Gastroesophageal sphincter (tissue), 4 donors: ENCODE data around the gene P2RX4. TPM values are rescaled to one million over a fixed set of nuclear protein-coding genes. Genes with fewer than 3 reads are reported as not detected.

Experiments
- ATAC-seq: fragments of 150-250 bp; one replicate; pipeline ENCODE4 v1.9.1; 2016; ENCODE audit warnings: mild to moderate bottlenecking, moderate library complexity
- H3K27ac ChIP-seq, 4 donors: fragments of 200-600 bp; sonication (generic) in 3 of 4; 1 replicate in 3 of 4; 2 replicates in 1 of 4; pipeline ENCODE4 v1.5.1; 2016 to 2019
- H3K27me3 ChIP-seq: fragments of 200-600 bp; sonication (generic); one replicate; pipeline ENCODE4 v1.5.1; 2019
- H3K36me3 ChIP-seq, 2 donors: fragments of 200-600 bp; sonication (generic); one replicate each; pipeline ENCODE4 v1.5.1; 2019; ENCODE audit warnings: control low read depth in 1 of 2
- H3K4me1 ChIP-seq, 3 donors: fragments of 200-600 bp; sonication (generic); 1 replicate in 2 of 3; 2 replicates in 1 of 3; pipeline ENCODE4 v1.5.1; 2016 to 2019; ENCODE audit warnings: control low read depth in 2 of 3
- H3K4me3 ChIP-seq, 2 donors: fragments of 200-600 bp; sonication (generic); one replicate each; pipeline ENCODE4 v1.5.1; 2019; ENCODE audit warnings: mild to moderate bottlenecking in 1 of 2, moderate library complexity in 1 of 2
- H3K9me3 ChIP-seq, 3 donors: fragments of 200-600 bp; sonication (generic); one replicate each; pipeline ENCODE4 v1.5.1; 2017 to 2019; ENCODE audit warnings: control low read depth in 2 of 3
- CTCF ChIP-seq, 4 experiments: fragments of 200-600 bp in 2 of 4; fragments of 450-650 bp in 2 of 4; sonication (generic) in 1 of 4; IDR thresholded peaks; one replicate each; pipeline ENCODE4 v1.5.1; 2017 to 2019; ENCODE audit warnings: antibody characterized with exemption in 4 of 4, mild to moderate bottlenecking in 2 of 4, moderate library complexity in 2 of 4
- EP300 ChIP-seq: sonication (generic); formaldehyde crosslinking; IDR thresholded peaks from one replicate; pipeline ENCODE4 v1.6.1; 2017; ENCODE audit warnings: antibody characterized with exemption, mild to moderate bottlenecking
- POLR2A ChIP-seq, 2 donors: fragments of 450-650 bp; IDR thresholded peaks; one replicate each; pipeline ENCODE4 v1.6.1; 2017; ENCODE audit warnings: antibody characterized with exemption in 2 of 2, mild to moderate bottlenecking in 2 of 2, moderate library complexity in 1 of 2
- POLR2AphosphoS5 ChIP-seq: sonication (generic); formaldehyde crosslinking; IDR thresholded peaks from one replicate; pipeline ENCODE4 v1.6.1; 2017; ENCODE audit warnings: antibody characterized with exemption
- WGBS, 2 donors: methylation state at CpG; one replicate each; pipeline ENCODE4 v1.1.5; 2018; ENCODE audit warnings: low coverage in 1 of 2; 5-methylcytosine and 5-hydroxymethylcytosine counted together
- total RNA-seq, 4 donors: library from RNA; depleted of rRNA; stranded (reverse); fragments of >200 nt; gene quantifications; one replicate each; pipeline ENCODE4 v1.1.0, GENCODE V29; 2016

Gene P2RX4
- total RNA-seq, 4 donors from 2014 or later: 15.1 to 32.8 (median 31.0) TPM

- no peaks in the 10 kb centered on the region for H3K4me1 ChIP-seq
- no peaks in the 10 kb centered on the region for H3K27me3 ChIP-seq
- peaks cover 0 to 62% of the 10 kb centered on the region in 2 donors for H3K36me3 ChIP-seq
- ATAC-seq: no peak
- no peak overlapping the region for H3K4me3 ChIP-seq
- TF ChIP-seq CTCF (IDR thresholded peaks at IDR 0.05): no peak
- no peak for TF ChIP-seq POLR2AphosphoS5
- TF ChIP-seq EP300: no peak
- no peak for TF ChIP-seq POLR2A (IDR thresholded peaks at IDR 0.05)
- no peaks in the 10 kb centered on the region for H3K9me3 ChIP-seq
- WGBS, 2 donors: 88% methylated on average over 1 of the region's 1 CpG; no CpG with 5 or more reads in 1 of the 2 donors
- no peak overlapping the region for H3K27ac ChIP-seq
Measured at GRCh38 chr12:121166356-121166755, 43.6 kb upstream of the P2RX4 start.

DNA sequence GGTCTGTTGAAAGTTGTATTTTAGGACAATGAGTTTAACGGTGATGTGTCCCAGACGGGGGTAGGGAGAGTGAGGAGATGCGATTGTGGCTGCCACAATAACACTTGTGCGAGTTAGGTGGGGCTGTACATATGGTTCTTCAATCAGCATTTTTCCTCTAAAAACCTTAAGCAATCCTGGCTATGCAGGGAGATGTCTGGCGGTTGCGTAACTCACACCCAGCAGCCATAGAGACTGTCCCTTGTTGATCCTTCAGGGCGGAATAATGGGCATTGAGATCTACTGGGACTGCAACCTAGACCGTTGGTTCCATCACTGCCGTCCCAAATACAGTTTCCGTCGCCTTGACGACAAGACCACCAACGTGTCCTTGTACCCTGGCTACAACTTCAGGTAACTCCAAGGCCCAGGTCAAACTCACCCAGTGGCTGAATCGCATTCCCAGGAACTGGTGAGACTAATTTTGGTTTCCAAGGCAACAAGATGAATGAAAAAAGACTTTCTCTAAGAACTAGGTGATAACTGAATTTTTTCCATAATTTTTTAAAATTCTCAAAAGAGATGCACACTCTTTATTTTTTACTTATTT lies 42.6 kb upstream of the P2RX4 start:
- no peak for ATAC-seq
- 74 to 79% methylated on average over 10 to 13 of the region's 14 CpGs for WGBS, 2 donors
- H3K27ac ChIP-seq: no peak overlapping the region
- no peak overlapping the region for H3K4me3 ChIP-seq
- H3K27me3 ChIP-seq: no peaks in the 10 kb centered on the region
- peaks cover 0 to 59% of the 10 kb centered on the region in 2 donors for H3K36me3 ChIP-seq
- H3K9me3 ChIP-seq: no peaks in the 10 kb centered on the region
- no peak for TF ChIP-seq EP300
- no peak for TF ChIP-seq POLR2A (IDR thresholded peaks at IDR 0.05)
- no peak for TF ChIP-seq POLR2AphosphoS5
- TF ChIP-seq CTCF (IDR thresholded peaks at IDR 0.05): no peak
- H3K4me1 ChIP-seq: no peaks in the 10 kb centered on the region

DNA sequence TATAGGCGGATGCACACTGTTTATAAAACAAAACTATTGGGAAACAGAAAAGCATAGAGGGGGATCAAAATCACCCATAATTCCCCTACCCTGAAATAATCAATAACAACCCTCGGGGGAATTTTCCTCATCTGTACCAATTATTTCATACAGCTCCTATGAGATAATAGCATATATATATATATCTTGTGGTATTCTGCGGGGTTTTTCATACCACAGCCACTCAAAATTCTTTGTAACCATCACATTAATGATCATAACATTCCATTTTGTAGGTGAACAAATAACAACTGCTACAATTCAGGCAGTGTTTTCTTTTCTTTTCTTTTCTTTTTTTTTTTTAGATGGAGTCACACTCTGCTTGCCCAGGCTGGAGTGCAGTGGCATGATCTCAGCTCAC lies 42.0 kb upstream of the P2RX4 start:
- peaks cover 0 to 53% of the 10 kb centered on the region in 2 donors for H3K36me3 ChIP-seq
- no peak for ATAC-seq
- no peak overlapping the region for H3K4me3 ChIP-seq
- WGBS, 2 donors: 81 to 93% methylated on average over 2 to 3 of the region's 3 CpGs
- H3K9me3 ChIP-seq: no peaks in the 10 kb centered on the region
- H3K27ac ChIP-seq: no peak overlapping the region
- TF ChIP-seq POLR2AphosphoS5: no peak
- no peaks in the 10 kb centered on the region for H3K4me1 ChIP-seq
- no peaks in the 10 kb centered on the region for H3K27me3 ChIP-seq

DNA sequence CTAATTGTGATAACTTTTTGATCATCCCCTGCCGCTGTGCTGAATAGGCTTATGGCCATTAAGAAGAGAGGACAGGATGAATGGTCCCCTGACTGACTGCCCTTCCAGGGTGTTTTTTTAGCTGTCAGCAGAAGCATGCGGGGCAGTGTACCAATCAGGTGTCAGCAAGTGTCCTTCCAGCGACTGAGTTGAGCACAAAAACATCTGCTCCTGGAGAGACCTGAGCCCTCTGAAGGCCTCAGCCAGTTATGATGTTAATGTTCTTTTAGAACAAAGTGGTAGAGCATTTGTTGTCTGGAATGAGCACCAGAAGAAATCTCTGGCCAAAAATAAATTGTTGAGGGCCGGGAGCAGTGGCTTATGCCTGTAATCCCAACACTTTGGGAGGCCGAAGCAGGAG lies 39.8 kb upstream of the P2RX4 start:
- Histone ChIP-seq H3K36me3 (peaks cover 0 to 32% of the 10 kb centered on the region in 2 donors), H3K27me3 (no peaks in the 10 kb centered on the region), H3K4me3 (no peak overlapping the region), H3K9me3 (no peaks in the 10 kb centered on the region), H3K4me1 (no peaks in the 10 kb centered on the region), H3K27ac (no peak overlapping the region)
- WGBS, 2 donors: 73 to 92% methylated on average over 2 to 5 of the region's 5 CpGs
- ATAC-seq: no peak
- TF ChIP-seq POLR2AphosphoS5: no peak
- TF ChIP-seq CTCF (IDR thresholded peaks at IDR 0.05): no peak
- TF ChIP-seq EP300: no peak
- TF ChIP-seq POLR2A (IDR thresholded peaks at IDR 0.05): no peak

DNA sequence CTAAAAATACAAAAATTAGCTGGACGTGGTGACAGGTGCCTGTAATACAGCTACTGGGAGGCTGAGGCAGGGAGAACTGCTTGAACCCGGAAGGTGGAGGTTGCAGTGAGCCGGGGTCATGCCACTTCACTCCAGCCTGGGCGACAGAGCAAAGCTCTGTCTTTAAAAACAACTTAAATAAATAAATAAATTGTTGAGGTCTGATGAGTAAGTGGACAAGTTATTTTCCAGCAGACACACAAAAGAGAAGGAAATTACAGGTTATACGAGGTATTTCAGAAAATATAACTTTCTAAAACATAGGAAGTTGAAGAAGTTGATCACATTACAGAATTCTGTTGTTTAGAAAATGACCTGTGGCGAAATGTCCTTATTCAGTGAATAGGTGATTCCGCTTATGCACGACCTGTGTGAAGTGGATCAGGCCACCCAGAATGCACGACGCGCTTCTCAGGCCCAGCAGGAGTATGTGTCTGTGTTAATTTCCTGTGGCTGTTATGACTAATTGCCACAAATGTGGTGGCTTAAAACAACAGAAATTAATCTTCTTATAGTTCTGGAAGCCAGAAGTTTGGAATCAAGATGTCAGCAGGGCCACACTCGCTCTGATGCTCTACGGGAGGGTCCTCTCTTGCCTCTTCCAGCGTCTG lies 39.2 kb upstream of the P2RX4 start:
- H3K4me3 ChIP-seq: no peak overlapping the region
- no peaks in the 10 kb centered on the region for H3K27me3 ChIP-seq
- no peaks in the 10 kb centered on the region for H3K9me3 ChIP-seq
- no peak for TF ChIP-seq CTCF (IDR thresholded peaks at IDR 0.05)
- no peak for TF ChIP-seq POLR2AphosphoS5
- TF ChIP-seq POLR2A (IDR thresholded peaks at IDR 0.05): no peak
- no peak for TF ChIP-seq EP300
- ATAC-seq: no peak
- peaks cover 0 to 28% of the 10 kb centered on the region in 2 donors for H3K36me3 ChIP-seq
- no peaks in the 10 kb centered on the region for H3K4me1 ChIP-seq
- 81 to 83% methylated on average over 13 to 14 of the region's 14 CpGs for WGBS, 2 donors
- no peak overlapping the region for H3K27ac ChIP-seq
